Diencephalon (tissue), 1 donor: ENCODE data around the gene TNFRSF11A. TPM values are rescaled to one million over a fixed set of nuclear protein-coding genes. Genes with fewer than 3 reads are reported as not detected.

ENCODE experiments used
- small RNA-seq: library from RNA; depleted of rRNA; stranded (forward); fragments of <200 nt; gene quantifications from one replicate; pipeline ENCODE3, GENCODE V24; 2014
- total RNA-seq: library from RNA; depleted of rRNA; stranded (reverse); fragments of >200 nt; gene quantifications from one replicate; pipeline ENCODE4 v1.2.3, GENCODE V29; 2014

The TNFRSF11A gene
- total RNA-seq: 0.46 TPM

GRCh38 chr18:62324917-62325805, at the start of gene TNFRSF11A:
Gene TNFRSF11A, plus strand, starts transcription at chr18:62325310. Its CDS starts 43 bp downstream, at chr18:62325353.

Small RNAs within 50 kb of the gene (small RNA-seq; reads per million reads assigned to genes)
- not detected for gene AC100843.2
- not detected for gene RF00019

Other genes starting within 250 kb of the TNFRSF11A start
- 39.4 TPM for gene PIGN, start 138.3 kb upstream of the TNFRSF11A start, total RNA-seq
- gene RELCH, start 138.1 kb upstream of the TNFRSF11A start, total RNA-seq: 86.3 TPM
- 15.5 TPM for gene ZCCHC2, start 197.7 kb downstream of the TNFRSF11A start, total RNA-seq